ENCODE data around the gene FGF12.

GRCh38 chr3:192121923-192122322 lies 605.4 kb downstream of the FGF12 start:
- TF ChIP-seq EZH2 (IDR thresholded peaks at IDR 0.05; ENCODE audit: insufficient read depth, poor library complexity, severe bottlenecking) (no peak), EZH2phosphoT487 (IDR thresholded peaks at IDR 0.05; ENCODE audit: insufficient read depth, low read depth) (no peak)
